A673 (cell line): ENCODE data around the gene SCGB1C1.

Source experiments
- CTCF ChIP-seq: fragments of 300-800, 200-600 bp; sonication (generic); conservative IDR thresholded peaks from 2 replicates; pipeline ENCODE4 v1.5.1; 2017; ENCODE audit warnings: low read depth, mild to moderate bottlenecking, antibody characterized with exemption, low read length, moderate library complexity, mixed read lengths
- EZH2 ChIP-seq: fragments of 200-600 bp; sonication (generic); IDR thresholded peaks from 2 replicates; pipeline ENCODE4 v1.6.1; 2017; ENCODE audit warnings: borderline replicate concordance, low read depth, mild to moderate bottlenecking, mixed read lengths, antibody characterized with exemption, low read length; ENCODE audit not compliant: poor library complexity, severe bottlenecking

DNA sequence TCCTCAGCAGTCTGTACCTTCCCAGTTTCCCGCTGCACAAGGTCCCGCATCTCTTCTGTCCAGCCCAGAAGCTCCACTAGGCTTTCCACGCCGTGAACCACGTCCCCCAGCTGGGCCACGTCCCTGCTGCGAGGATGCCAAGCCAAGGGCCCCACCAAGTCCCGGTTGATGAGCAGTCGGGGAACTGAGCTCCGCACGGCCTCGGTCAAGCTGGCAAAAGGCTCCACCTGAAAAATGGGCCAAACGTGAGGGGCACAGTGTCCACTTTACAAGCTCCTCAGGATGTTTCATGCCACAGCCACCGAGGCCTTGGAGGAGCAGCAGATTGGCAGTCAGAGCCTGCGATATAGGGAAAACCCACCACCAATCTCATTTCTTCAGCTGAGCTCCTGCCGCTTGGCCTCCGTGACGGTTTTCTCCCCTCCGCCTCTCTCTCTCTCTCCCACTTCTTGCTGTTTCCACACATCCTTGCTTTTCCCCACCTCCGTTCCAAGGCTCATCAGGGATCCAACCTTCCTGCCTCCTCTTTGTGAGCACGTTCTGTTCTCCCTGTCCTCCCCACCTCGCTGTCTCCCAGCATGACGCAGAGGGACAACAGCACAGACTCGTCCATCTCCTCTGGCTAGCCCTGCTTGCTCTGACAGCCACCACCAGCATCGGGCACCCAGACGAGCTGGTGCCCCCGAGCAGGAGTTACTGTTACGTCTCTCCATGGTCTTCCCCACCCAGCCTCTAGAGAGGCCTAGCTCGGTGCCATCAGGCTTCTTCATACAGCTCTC lies 26.1 kb downstream of the SCGB1C1 start:
- TF ChIP-seq CTCF (no peak), EZH2 (no peak)
